ENCODE data around the gene POU2F1. TPM values are rescaled to one million over a fixed set of nuclear protein-coding genes. Genes with fewer than 3 reads are reported as not detected.
"Not testable (repeated sequence)": the region's sequence is repeated elsewhere in the genome, so short reads cannot be mapped to it uniquely, and the experiment has no call there.

POU2F1 gene
- total RNA-seq, 1 donor from 2014 or later, result 11.3 TPM

- DNase-seq (ENCODE audit: low spot score), result no peak
These were observed 94.0 kb downstream of the POU2F1 start for GRCh38 chr1:167314671-167315070.

- DNase-seq (ENCODE audit: low spot score), result no peak
These were observed 96.8 kb downstream of the POU2F1 start for GRCh38 chr1:167317463-167317862.

GRCh38 chr1:167319206-167319605, 98.5 kb downstream of the POU2F1 start:
- not testable (repeated sequence) for DNase-seq (ENCODE audit: low spot score)

GRCh38 chr1:167322483-167322882, 101.8 kb downstream of the POU2F1 start:
- DNase-seq (ENCODE audit: low spot score), result no peak

- no peak for DNase-seq (ENCODE audit: low spot score)
These were observed 104.5 kb downstream of the POU2F1 start for GRCh38 chr1:167325151-167325550.

- DNase-seq (ENCODE audit: low spot score), result no peak
These were observed 107.7 kb downstream of the POU2F1 start for GRCh38 chr1:167328306-167328815.

GRCh38 chr1:167328816-167329483, 108.3 kb downstream of the POU2F1 start:
- peak; percentile 37 for DNase-seq (ENCODE audit: low spot score)

GRCh38 chr1:167330601-167331293, 110.1 kb downstream of the POU2F1 start:
- DNase-seq (ENCODE audit: low spot score), result no peak

GRCh38 chr1:167331650-167332049, 111.0 kb downstream of the POU2F1 start:
- DNase-seq (ENCODE audit: low spot score), result no peak

- DNase-seq (ENCODE audit: low spot score), result no peak
These were observed 111.8 kb downstream of the POU2F1 start for GRCh38 chr1:167332503-167332902.

- DNase-seq (ENCODE audit: low spot score), result no peak
These were observed 112.4 kb downstream of the POU2F1 start for GRCh38 chr1:167333124-167333523.

GRCh38 chr1:167333703-167334102, 113.0 kb downstream of the POU2F1 start:
- DNase-seq (ENCODE audit: low spot score), result no peak

GRCh38 chr1:167339405-167339804, 118.7 kb downstream of the POU2F1 start:
- no peak for DNase-seq (ENCODE audit: low spot score)

- DNase-seq (ENCODE audit: low spot score), result no peak
These were observed 122.2 kb downstream of the POU2F1 start for GRCh38 chr1:167342846-167343245.

- DNase-seq (ENCODE audit: low spot score), result no peak
These were observed 123.4 kb downstream of the POU2F1 start for GRCh38 chr1:167344112-167344511.

- no peak for DNase-seq (ENCODE audit: low spot score)
These were observed 124.1 kb downstream of the POU2F1 start for GRCh38 chr1:167344615-167345385.

- no peak for DNase-seq (ENCODE audit: low spot score)
These were observed 124.7 kb downstream of the POU2F1 start for GRCh38 chr1:167345386-167345733.

GRCh38 chr1:167357305-167357704, 136.6 kb downstream of the POU2F1 start:
- no peak for DNase-seq (ENCODE audit: low spot score)

- no peak for DNase-seq (ENCODE audit: low spot score)
These were observed 138.6 kb downstream of the POU2F1 start for GRCh38 chr1:167359295-167359694.

- DNase-seq (ENCODE audit: low spot score), result no peak
These were observed 139.4 kb downstream of the POU2F1 start for GRCh38 chr1:167360120-167360519.

- DNase-seq (ENCODE audit: low spot score), result no peak
These were observed 142.0 kb downstream of the POU2F1 start for GRCh38 chr1:167362638-167363037.

- DNase-seq (ENCODE audit: low spot score), result no peak
These were observed 144.1 kb downstream of the POU2F1 start for GRCh38 chr1:167364826-167365225.

Data from umbilical cord (tissue), 2 donors.